Heart left ventricle (tissue), 13 donors: ENCODE results near the gene SCARB1.

Experiments
- CTCF ChIP-seq, 12 donors: fragments of 200-600 bp; sonication (generic) in 4 of 12; IDR thresholded peaks; one replicate each; pipeline versions ENCODE4 v1.5.0 to v1.8.0; 2018 to 2022; ENCODE audit warnings: antibody characterized with exemption in 12 of 12, mild to moderate bottlenecking in 5 of 12
- POLR2A ChIP-seq, 2 donors: fragments of 450-650 bp; IDR thresholded peaks; one replicate each; pipeline ENCODE4 v1.6.1; 2017; ENCODE audit warnings: antibody characterized with exemption in 2 of 2, mild to moderate bottlenecking in 2 of 2, moderate library complexity in 2 of 2
- donor health status: ischemic (EF 13 %, LVEDD 7.1; RV severe dilation, severe dysfunction).
- donor health status: DM: no; HTN: yes; CAD: no.
- donor health status: DM: no; HTN: no; CAD: no.
- donor health status: ischemic (EF 25% LVEDD 6.9; RV normal size, moderate dysfunction).
- donor health status: ischemic (EF 25% LVEDD 5.7; RV mildly dilated, moderate dysfunction).
- donor health status: ischemic (EF 35%, LVEDD 5.7; RV mildly dilated, moderate dysfunction).
- donor health status: nonischemic (EF 11% LVEDD 7.7; RV severe dilation, severe dysfunction).
- donor health status: DM: yes; HTN: yes; CAD: no.
- donor health status: PGD.
- donor health status: ischemic (EF 29% LVEDD 5.4; RV normal size, mild dysfunction).
- donor health status: nonischemic (EF 23%, LVEDD 6.1; RV moderate dilation, normal function).

- TF ChIP-seq POLR2A (IDR thresholded peaks at IDR 0.05) = no peak
- no peak for TF ChIP-seq CTCF (IDR thresholded peaks at IDR 0.05)
Measured at GRCh38 chr12:124797321-124797720, 66.3 kb downstream of the SCARB1 start.
